BLaER1 treated with 17β-estradiol and CSF1 and Interleukin-3, amounts not matched to agents 10 nM and 100 nM (cell line): Measurements from ENCODE around the gene SRA1.

Experiments used
- H3K27ac ChIP-seq, 11 experiments: shearing (Covaris generic); formaldehyde crosslinking; 2 replicates each; pipeline ENCODE4 v1.8.1; 2022
- H3K27me3 ChIP-seq, 11 experiments: shearing (Covaris generic); formaldehyde crosslinking; 2 replicates each; pipeline ENCODE4 v1.8.1; 2022
- H3K36me3 ChIP-seq, 11 experiments: shearing (Covaris generic); formaldehyde crosslinking; 2 replicates each; pipeline ENCODE4 v1.8.1; 2022
- H3K4me1 ChIP-seq, 10 experiments: shearing (Covaris generic); formaldehyde crosslinking; 2 replicates each; pipeline ENCODE4 v1.8.1; 2022
- H3K4me2 ChIP-seq, 11 experiments: shearing (Covaris generic); formaldehyde crosslinking; 2 replicates each; pipeline ENCODE4 v1.8.1; 2022
- H3K4me3 ChIP-seq, 10 experiments: shearing (Covaris generic); formaldehyde crosslinking; 2 replicates each; pipeline ENCODE4 v1.8.1; 2022
- H3K9ac ChIP-seq, 11 experiments: shearing (Covaris generic); formaldehyde crosslinking; 2 replicates each; pipeline ENCODE4 v1.8.1; 2022
- H3K9me3 ChIP-seq, 11 experiments: shearing (Covaris generic); formaldehyde crosslinking; replicated peaks in 1 of 11; 2 replicates each; pipeline ENCODE4 v1.8.1; 2022
- H4K20me1 ChIP-seq, 11 experiments: shearing (Covaris generic); formaldehyde crosslinking; 2 replicates each; pipeline ENCODE4 v1.8.1; 2022
- Cebpa-rat ChIP-seq, 11 experiments: shearing (Covaris generic); IDR thresholded peaks; 2 replicates each; pipeline ENCODE4 v1.8.1; 2022

The SRA1 gene

DNA sequence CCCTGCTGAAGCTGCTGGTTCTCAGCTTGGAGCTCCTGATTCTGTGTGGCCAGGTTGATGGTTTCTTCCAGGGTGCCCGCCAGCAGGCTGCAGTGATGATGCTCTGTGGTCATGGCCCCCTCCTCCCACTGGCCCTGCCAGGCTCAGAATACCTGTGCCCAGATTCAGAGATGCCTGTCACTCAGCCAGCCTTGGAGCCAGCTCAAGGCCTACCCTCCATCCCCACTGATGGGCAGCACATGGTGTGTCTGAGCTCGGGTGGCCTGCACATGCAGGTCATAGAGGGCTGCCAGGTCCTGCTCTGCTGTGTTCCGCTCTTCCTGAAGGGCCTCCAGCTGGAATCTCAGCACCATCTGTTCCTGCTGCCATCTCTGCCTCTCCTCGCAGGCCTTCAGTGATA, 12.8 kb upstream of the SRA1 start:
- Histone ChIP-seq H3K27me3 (peaks cover 17 to 23% (median 19%) of the 10 kb centered on the region in 11 experiments), H3K4me1 (peaks cover 28 to 100% (median 48%) of the 10 kb centered on the region in 10 experiments), H3K4me3 (no peak overlapping the region), H3K4me2 (peak overlapping the region; percentile 62 to 98 (median 73)), H3K36me3 (peaks cover 6 to 62% (median 23%) of the 10 kb centered on the region in 11 experiments; a peak in 20 of 22 replicates), H3K9me3 (peaks cover 0 to 8% (median 1%) of the 10 kb centered on the region in 11 experiments; a peak in 14 of 22 replicates), H3K27ac (peak overlapping the region in 10 of 11 experiments; percentile 50 to 81 (median 70); a peak in 17 of 22 replicates), H4K20me1 (no peaks in the 10 kb centered on the region), H3K9ac (peak overlapping the region in 7 of 11 experiments; percentile 43 to 73 (median 65); a peak in 7 of 22 replicates)
- TF ChIP-seq Cebpa-rat (IDR thresholded peaks at IDR 0.05), result no peak

- Histone ChIP-seq H3K27me3 (peaks cover 25 to 31% (median 28%) of the 10 kb centered on the region in 11 experiments), H3K4me3 (peak overlapping the region in 2 of 10 experiments; percentile 2 to 24; a peak in 3 of 20 replicates), H3K27ac (peak overlapping the region; percentile 32 to 81 (median 69); a peak in 21 of 22 replicates), H3K36me3 (peaks cover 6 to 57% (median 23%) of the 10 kb centered on the region in 11 experiments; a peak in 20 of 22 replicates), H3K4me1 (peaks cover 28 to 94% (median 48%) of the 10 kb centered on the region in 10 experiments), H3K9ac (peak overlapping the region; percentile 43 to 73 (median 60)), H4K20me1 (no peaks in the 10 kb centered on the region), H3K4me2 (peak overlapping the region; percentile 62 to 98 (median 73)), H3K9me3 (peaks cover 5 to 17% (median 10%) of the 10 kb centered on the region in 11 experiments; a peak in 21 of 22 replicates)
- TF ChIP-seq Cebpa-rat (IDR thresholded peaks at IDR 0.05), result no peak
Observed at GRCh38 chr5:140569197-140569596, 11.9 kb upstream of the SRA1 start.

- H4K20me1 ChIP-seq, result no peaks in the 10 kb centered on the region
- peaks cover 32 to 38% (median 34%) of the 10 kb centered on the region in 11 experiments for H3K27me3 ChIP-seq
- peaks cover 7 to 23% (median 16%) of the 10 kb centered on the region in 11 experiments; a peak in 21 of 22 replicates for H3K9me3 ChIP-seq
- peak overlapping the region in 2 of 10 experiments; percentile 2 to 24; a peak in 2 of 20 replicates for H3K4me3 ChIP-seq
- peaks cover 28 to 90% (median 54%) of the 10 kb centered on the region in 10 experiments for H3K4me1 ChIP-seq
- peaks cover 6 to 51% (median 23%) of the 10 kb centered on the region in 11 experiments; a peak in 20 of 22 replicates for H3K36me3 ChIP-seq
- no peak for TF ChIP-seq Cebpa-rat (IDR thresholded peaks at IDR 0.05)
- H3K4me2 ChIP-seq, result peak overlapping the region; percentile 62 to 98 (median 73)
- peak overlapping the region; percentile 16 to 73 (median 58); a peak in 20 of 22 replicates for H3K9ac ChIP-seq
- peak overlapping the region; percentile 32 to 81 (median 69); a peak in 21 of 22 replicates for H3K27ac ChIP-seq
Observed at GRCh38 chr5:140568443-140569063, 11.3 kb upstream of the SRA1 start.

DNA sequence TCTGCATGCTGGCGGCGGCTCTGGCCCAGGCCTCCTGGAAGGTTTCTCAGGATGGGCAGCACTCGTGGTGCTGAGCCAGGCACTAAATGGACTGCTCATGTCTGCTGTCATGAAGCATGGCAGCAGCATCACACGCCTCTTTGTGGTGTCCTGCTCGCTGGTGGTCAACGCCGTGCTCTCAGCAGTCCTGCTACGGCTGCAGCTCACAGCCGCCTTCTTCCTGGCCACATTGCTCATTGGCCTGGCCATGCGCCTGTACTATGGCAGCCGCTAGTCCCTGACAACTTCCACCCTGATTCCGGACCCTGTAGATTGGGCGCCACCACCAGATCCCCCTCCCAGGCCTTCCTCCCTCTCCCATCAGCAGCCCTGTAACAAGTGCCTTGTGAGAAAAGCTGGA, 10.6 kb upstream of the SRA1 start:
- H4K20me1 ChIP-seq, result no peaks in the 10 kb centered on the region
- H3K4me1 ChIP-seq, result peaks cover 28 to 89% (median 57%) of the 10 kb centered on the region in 10 experiments
- peaks cover 6 to 44% (median 23%) of the 10 kb centered on the region in 11 experiments; a peak in 20 of 22 replicates for H3K36me3 ChIP-seq
- TF ChIP-seq Cebpa-rat (IDR thresholded peaks at IDR 0.05), result no peak
- H3K27ac ChIP-seq, result peak overlapping the region in 5 of 11 experiments; percentile 4 to 81 (median 70); a peak in 7 of 22 replicates
- peak overlapping the region in 1 of 11 experiments; percentile 33; a peak in 1 of 22 replicates for H3K9ac ChIP-seq
- H3K4me3 ChIP-seq, result no peak overlapping the region
- peak overlapping the region in 9 of 11 experiments; percentile 62 to 98 (median 74); a peak in 12 of 22 replicates for H3K4me2 ChIP-seq
- peaks cover 35 to 44% (median 41%) of the 10 kb centered on the region in 11 experiments for H3K27me3 ChIP-seq
- peaks cover 7 to 27% (median 19%) of the 10 kb centered on the region in 11 experiments; a peak in 21 of 22 replicates for H3K9me3 ChIP-seq

DNA sequence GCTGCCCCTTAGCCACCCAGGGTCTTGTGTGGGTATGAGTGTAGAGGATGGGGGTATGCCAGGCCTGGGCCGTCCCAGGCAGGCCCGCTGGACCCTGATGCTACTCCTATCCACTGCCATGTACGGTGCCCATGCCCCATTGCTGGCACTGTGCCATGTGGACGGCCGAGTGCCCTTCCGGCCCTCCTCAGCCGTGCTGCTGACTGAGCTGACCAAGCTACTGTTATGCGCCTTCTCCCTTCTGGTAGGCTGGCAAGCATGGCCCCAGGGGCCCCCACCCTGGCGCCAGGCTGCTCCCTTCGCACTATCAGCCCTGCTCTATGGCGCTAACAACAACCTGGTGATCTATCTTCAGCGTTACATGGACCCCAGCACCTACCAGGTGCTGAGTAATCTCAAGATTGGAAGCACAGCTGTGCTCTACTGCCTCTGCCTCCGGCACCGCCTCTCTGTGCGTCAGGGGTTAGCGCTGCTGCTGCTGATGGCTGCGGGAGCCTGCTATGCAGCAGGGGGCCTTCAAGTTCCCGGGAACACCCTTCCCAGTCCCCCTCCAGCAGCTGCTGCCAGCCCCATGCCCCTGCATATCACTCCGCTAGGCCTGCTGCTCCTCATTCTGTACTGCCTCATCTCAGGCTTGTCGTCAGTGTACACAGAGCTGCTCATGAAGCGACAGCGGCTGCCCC, 10.0 kb upstream of the SRA1 start:
- TF ChIP-seq Cebpa-rat (IDR thresholded peaks at IDR 0.05), result no peak
- Histone ChIP-seq H3K4me1 (peaks cover 28 to 89% (median 57%) of the 10 kb centered on the region in 10 experiments), H3K9me3 (peaks cover 7 to 27% (median 19%) of the 10 kb centered on the region in 11 experiments; a peak in 21 of 22 replicates), H3K27ac (peak overlapping the region in 4 of 11 experiments; percentile 6 to 81 (median 43); a peak in 3 of 22 replicates), H4K20me1 (no peaks in the 10 kb centered on the region), H3K9ac (peak overlapping the region in 2 of 11 experiments; percentile 33 to 98; a peak in 3 of 22 replicates), H3K4me2 (peak overlapping the region in 5 of 11 experiments; percentile 79 to 98 (median 89); a peak in 10 of 22 replicates), H3K36me3 (peaks cover 6 to 50% (median 23%) of the 10 kb centered on the region in 11 experiments; a peak in 20 of 22 replicates), H3K27me3 (peaks cover 35 to 50% (median 47%) of the 10 kb centered on the region in 11 experiments), H3K4me3 (peak overlapping the region in 2 of 10 experiments; percentile 21 to 63; a peak in 3 of 20 replicates)

DNA sequence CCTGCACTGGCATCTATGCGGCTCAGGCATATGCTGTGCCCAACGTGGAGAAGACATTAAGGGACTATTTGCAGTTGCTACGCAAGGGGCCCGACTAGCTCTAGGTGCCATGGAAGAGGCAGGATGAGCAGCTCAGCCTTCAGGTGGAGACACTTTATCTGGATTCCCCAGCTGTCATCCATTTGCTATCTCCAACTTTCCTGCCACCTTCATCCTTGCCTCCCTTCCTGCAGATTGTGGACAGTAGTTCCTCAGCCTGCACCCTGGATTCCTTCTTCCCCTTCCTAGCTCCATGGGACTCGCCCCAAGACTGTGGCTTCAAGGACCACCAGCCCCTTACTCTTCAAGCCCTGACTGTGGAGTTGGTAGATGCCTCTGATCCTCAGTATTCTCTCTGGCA, 9.4 kb upstream of the SRA1 start:
- Histone ChIP-seq H3K4me3 (peak overlapping the region in 3 of 10 experiments; percentile 58 to 66 (median 63); a peak in 4 of 20 replicates), H3K27me3 (peaks cover 35 to 53% (median 48%) of the 10 kb centered on the region in 11 experiments), H3K36me3 (peaks cover 6 to 50% (median 23%) of the 10 kb centered on the region in 11 experiments; a peak in 20 of 22 replicates), H3K9me3 (peaks cover 7 to 27% (median 19%) of the 10 kb centered on the region in 11 experiments; a peak in 21 of 22 replicates), H3K27ac (0 out of 22 replicates have a peak overlapping the region, but pooled peaks of 1 of the 11 experiments have one; percentile 6), H4K20me1 (no peaks in the 10 kb centered on the region), H3K9ac (peak overlapping the region in 3 of 11 experiments; percentile 79 to 98 (median 83); a peak in 3 of 22 replicates), H3K4me2 (peak overlapping the region in 7 of 11 experiments; percentile 77 to 98 (median 85); a peak in 10 of 22 replicates), H3K4me1 (peaks cover 28 to 89% (median 57%) of the 10 kb centered on the region in 10 experiments)
- TF ChIP-seq Cebpa-rat (IDR thresholded peaks at IDR 0.05), result no peak

- TF ChIP-seq Cebpa-rat (IDR thresholded peaks at IDR 0.05), result no peak
- H3K9ac ChIP-seq, result peak overlapping the region in 8 of 11 experiments; percentile 73 to 98 (median 80); a peak in 11 of 22 replicates
- H3K27ac ChIP-seq, result peak overlapping the region in 10 of 11 experiments; percentile 73 to 86 (median 80); a peak in 14 of 22 replicates
- peaks cover 35 to 53% (median 48%) of the 10 kb centered on the region in 11 experiments for H3K27me3 ChIP-seq
- H3K9me3 ChIP-seq, result peaks cover 7 to 27% (median 19%) of the 10 kb centered on the region in 11 experiments; a peak in 21 of 22 replicates
- H4K20me1 ChIP-seq, result peaks cover 0 to 4% (median 0%) of the 10 kb centered on the region in 11 experiments; a peak in 1 of 22 replicates
- peak overlapping the region; percentile 58 to 73 (median 64); a peak in 19 of 20 replicates for H3K4me3 ChIP-seq
- peaks cover 6 to 55% (median 23%) of the 10 kb centered on the region in 11 experiments; a peak in 20 of 22 replicates for H3K36me3 ChIP-seq
- peaks cover 28 to 88% (median 57%) of the 10 kb centered on the region in 10 experiments for H3K4me1 ChIP-seq
- H3K4me2 ChIP-seq, result peak overlapping the region; percentile 59 to 98 (median 79)
Observed at GRCh38 chr5:140565780-140566095, 8.5 kb upstream of the SRA1 start.
